Esophagus muscularis mucosa (tissue), 3 donors: ENCODE measurements around the gene KRT83.

Experiments
- CTCF ChIP-seq, 3 experiments: fragments of 200-600 bp in 2 of 3; fragments of 450-650 bp in 1 of 3; sonication (generic) in 2 of 3; IDR thresholded peaks; one replicate each; pipeline ENCODE4 v1.5.1; 2017 to 2019; ENCODE audit warnings: antibody characterized with exemption in 3 of 3, mild to moderate bottlenecking in 2 of 3, moderate library complexity in 1 of 3
- POLR2A ChIP-seq: fragments of 450-650 bp; IDR thresholded peaks from one replicate; pipeline ENCODE4 v1.6.1; 2017; ENCODE audit warnings: antibody characterized with exemption, moderate library complexity, mild to moderate bottlenecking, low read depth
- POLR2AphosphoS5 ChIP-seq, 2 donors: sonication (generic); formaldehyde crosslinking; IDR thresholded peaks; one replicate each; pipeline ENCODE4 v1.6.1; 2017; ENCODE audit warnings: antibody characterized with exemption in 2 of 2

GRCh38 chr12:52313461-52313860 lies 7.7 kb downstream of the KRT83 start:
- no peak for TF ChIP-seq CTCF (IDR thresholded peaks at IDR 0.05)
- no peak for TF ChIP-seq POLR2A
- no peak for TF ChIP-seq POLR2AphosphoS5 (IDR thresholded peaks at IDR 0.05)
